Suppressor macrophage treated with lipopolysaccharide for 1 hour (primary cell): Measurements from ENCODE around the gene GPI.
A peak's percentile ranks its signal among the peaks of the same experiment; 100 is the strongest.
"Not testable (repeated sequence)": the region's sequence is repeated elsewhere in the genome, so short reads cannot be mapped to it uniquely, and the experiment has no call there.

Source experiments
- DNase-seq, 3 donors: peaks; one replicate each; pipeline ENCODE4 v3.0.0-alpha.2; 2020 to 2022

The GPI gene

GRCh38 chr19:34364830-34365462 is at the start of gene GPI:
Gene GPI, plus strand, starts transcription at chr19:34365196. Its CDS starts 71 bp downstream, at chr19:34365267.
- DNase-seq: peak; percentile 83 to 95 (median 91)

- DNase-seq: no peak
These were observed 48.7 kb upstream of the GPI start for GRCh38 chr19:34316247-34316646.

GRCh38 chr19:34316741-34317301 is 48.2 kb upstream of the GPI start:
- DNase-seq: no peak

- peak in 1 of 3 donors; percentile 3 for DNase-seq
These were observed 47.6 kb upstream of the GPI start for GRCh38 chr19:34317311-34317927.

- DNase-seq: no peak
These were observed 45.8 kb upstream of the GPI start for GRCh38 chr19:34319230-34319585.

- no peak for DNase-seq
These were observed 45.2 kb upstream of the GPI start for GRCh38 chr19:34319785-34320184.

GRCh38 chr19:34320277-34320676 is 44.7 kb upstream of the GPI start:
- DNase-seq: no peak

- DNase-seq: no peak
These were observed 43.3 kb upstream of the GPI start for GRCh38 chr19:34321735-34322134.

GRCh38 chr19:34323433-34324204 is 41.4 kb upstream of the GPI start:
- DNase-seq: no peak

- no peak for DNase-seq
These were observed 40.7 kb upstream of the GPI start for GRCh38 chr19:34324320-34324719.

GRCh38 chr19:34325181-34325580 is 39.8 kb upstream of the GPI start:
- DNase-seq: no peak

GRCh38 chr19:34325981-34326787 is 38.8 kb upstream of the GPI start:
- no peak for DNase-seq

- DNase-seq: no peak
These were observed 37.1 kb upstream of the GPI start for GRCh38 chr19:34327851-34328250.

- DNase-seq: no peak
These were observed 36.0 kb upstream of the GPI start for GRCh38 chr19:34328982-34329381.

- DNase-seq: no peak
These were observed 34.9 kb upstream of the GPI start for GRCh38 chr19:34330116-34330515.

GRCh38 chr19:34330596-34330995 is 34.4 kb upstream of the GPI start:
- not testable (repeated sequence) for DNase-seq

GRCh38 chr19:34331596-34331995 is 33.4 kb upstream of the GPI start:
- not testable (repeated sequence) for DNase-seq

GRCh38 chr19:34332027-34332760 is 32.8 kb upstream of the GPI start:
- no peak for DNase-seq

- no peak for DNase-seq
These were observed 29.1 kb upstream of the GPI start for GRCh38 chr19:34335914-34336313.

GRCh38 chr19:34336781-34337271 is 28.2 kb upstream of the GPI start:
- peak; percentile 68 to 70 (median 69) for DNase-seq

GRCh38 chr19:34337739-34338138 is 27.3 kb upstream of the GPI start:
- DNase-seq: no peak
